22Rv1 (cell line): Measurements from ENCODE around the gene TAOK2.
"Not testable (repeated sequence)": the region's sequence is repeated elsewhere in the genome, so short reads cannot be mapped to it uniquely, and the experiment has no call there.

Experiments
- ZFX ChIP-seq: fragments of 450-650 bp; IDR thresholded peaks from 2 replicates; pipeline ENCODE4 v1.6.1; 2017; ENCODE audit warnings: antibody characterized with exemption, borderline replicate concordance
- TF ChIP-seq, protein P1 (sequence below): fragments of 450-650 bp; IDR thresholded peaks from 2 replicates; pipeline ENCODE4 v1.5.1; 2017; ENCODE audit warnings: mild to moderate bottlenecking

DNA sequence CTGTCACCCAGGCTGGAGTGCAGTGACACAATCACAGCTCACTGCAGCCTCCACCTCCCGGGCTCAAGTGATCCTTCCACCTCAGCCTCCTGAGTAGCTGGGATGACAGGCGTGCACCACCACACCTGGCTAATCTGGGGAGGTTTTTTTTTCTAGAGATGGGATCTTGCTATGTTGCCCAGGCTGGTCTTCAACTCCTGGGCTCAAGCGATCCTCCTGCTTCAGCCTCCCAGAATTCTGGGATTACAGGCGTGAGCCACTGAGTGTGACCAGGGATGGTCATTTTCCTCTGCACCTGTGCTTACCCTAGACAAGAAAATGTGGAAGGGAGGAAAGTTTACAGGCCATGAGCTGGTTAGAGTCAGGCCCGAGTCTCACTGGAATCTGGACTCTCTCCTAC lies 67.0 kb downstream of the TAOK2 start:
- TF ChIP-seq, protein P1, sequence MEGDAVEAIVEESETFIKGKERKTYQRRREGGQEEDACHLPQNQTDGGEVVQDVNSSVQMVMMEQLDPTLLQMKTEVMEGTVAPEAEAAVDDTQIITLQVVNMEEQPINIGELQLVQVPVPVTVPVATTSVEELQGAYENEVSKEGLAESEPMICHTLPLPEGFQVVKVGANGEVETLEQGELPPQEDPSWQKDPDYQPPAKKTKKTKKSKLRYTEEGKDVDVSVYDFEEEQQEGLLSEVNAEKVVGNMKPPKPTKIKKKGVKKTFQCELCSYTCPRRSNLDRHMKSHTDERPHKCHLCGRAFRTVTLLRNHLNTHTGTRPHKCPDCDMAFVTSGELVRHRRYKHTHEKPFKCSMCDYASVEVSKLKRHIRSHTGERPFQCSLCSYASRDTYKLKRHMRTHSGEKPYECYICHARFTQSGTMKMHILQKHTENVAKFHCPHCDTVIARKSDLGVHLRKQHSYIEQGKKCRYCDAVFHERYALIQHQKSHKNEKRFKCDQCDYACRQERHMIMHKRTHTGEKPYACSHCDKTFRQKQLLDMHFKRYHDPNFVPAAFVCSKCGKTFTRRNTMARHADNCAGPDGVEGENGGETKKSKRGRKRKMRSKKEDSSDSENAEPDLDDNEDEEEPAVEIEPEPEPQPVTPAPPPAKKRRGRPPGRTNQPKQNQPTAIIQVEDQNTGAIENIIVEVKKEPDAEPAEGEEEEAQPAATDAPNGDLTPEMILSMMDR = not testable (repeated sequence)
- not testable (repeated sequence) for TF ChIP-seq ZFX
